H1 (cell line): Measurements from ENCODE around the gene TCERG1L. TPM values are rescaled to one million over a fixed set of nuclear protein-coding genes. Genes with fewer than 3 reads are reported as not detected.

ENCODE experiments used
- CTCF ChIA-PET: fragments of 300-600 bp; sonication (Branson Sonifier 250); formaldehyde crosslinking; loops from one replicate; lab custom pipeline; 2021; ENCODE audit not compliant: partially characterized antibody; lab: Charles Lee
- POLR2A ChIA-PET: fragments of 300-600 bp; sonication (Branson Sonifier 250); formaldehyde crosslinking; loops from one replicate; lab custom pipeline; 2021; ENCODE audit warnings: inconsistent platforms; ENCODE audit not compliant: partially characterized antibody; lab: Charles Lee
- DNase-seq, 2 experiments: peaks; one replicate each; pipeline versions ENCODE4 v3.0.0 to v3.0.0-alpha.2; 2010 to 2022; ENCODE audit warnings: low spot score in 2 of 2, low read depth in 1 of 2, mixed read lengths in 1 of 2
- FAIRE-seq: peaks from 2 replicates; lab custom pipeline; 2011; peaks lifted over from hg19 to GRCh38; lab: Jason Lieb, UNC
- H2AFZ ChIP-seq: 2 replicates; pipeline ENCODE4 v1.8.1; 2012; ENCODE audit warnings: low read length, inconsistent platforms
- H2AK5ac ChIP-seq: 2 replicates; pipeline ENCODE4 v1.6.1; 2013; ENCODE audit warnings: low read depth, low read length
- H2BK120ac ChIP-seq: replicated peaks from 2 replicates; pipeline ENCODE3; 2013; ENCODE audit warnings: low read depth, low read length, inconsistent platforms
- H2BK12ac ChIP-seq: 2 replicates; pipeline ENCODE4 v1.6.1; 2013; ENCODE audit warnings: low read depth, low read length
- H2BK15ac ChIP-seq: 2 replicates; pipeline ENCODE4 v1.6.1; 2013; ENCODE audit warnings: low read length
- H2BK20ac ChIP-seq: 2 replicates; pipeline ENCODE4 v1.6.1; 2013; ENCODE audit warnings: low read length
- H2BK5ac ChIP-seq: 2 replicates; pipeline ENCODE4 v1.6.1; 2013; ENCODE audit warnings: low read depth, low read length
- H3K14ac ChIP-seq: 2 replicates; pipeline ENCODE4 v1.6.1; 2013; ENCODE audit warnings: inconsistent platforms; ENCODE audit not compliant: insufficient read length
- H3K18ac ChIP-seq: 2 replicates; pipeline ENCODE4 v1.6.1; 2013; ENCODE audit warnings: low read length; ENCODE audit errors: extremely low read depth
- H3K23ac ChIP-seq: 2 replicates; pipeline ENCODE4 v1.6.1; 2013; ENCODE audit warnings: inconsistent platforms; ENCODE audit not compliant: insufficient read length
- H3K23me2 ChIP-seq: 2 replicates; pipeline ENCODE4 v1.6.1; 2013; ENCODE audit warnings: low read depth, low read length
- H3K27ac ChIP-seq: 2 replicates; pipeline ENCODE4 v1.6.1; 2011; ENCODE audit warnings: low read depth, low read length, inconsistent platforms
- H3K27me3 ChIP-seq, 4 experiments: replicated peaks in 1 of 4; 1 replicate in 1 of 4; 2 replicates in 3 of 4; pipeline versions ENCODE4 v1.6.1 to v1.8.1; 2011 to 2013; ENCODE audit warnings: low read length in 3 of 4, mild to moderate bottlenecking in 3 of 4, inconsistent platforms in 2 of 4, mixed read lengths in 2 of 4, moderate library complexity in 1 of 4; ENCODE audit not compliant: control insufficient read depth in 3 of 4, insufficient read depth in 3 of 4; ENCODE audit errors: extremely low read depth in 1 of 4
- H3K36me3 ChIP-seq, 4 experiments: 2 replicates each; pipeline versions ENCODE4 v1.6.1 to v1.8.1; 2011 to 2013; ENCODE audit warnings: mild to moderate bottlenecking in 4 of 4, low read length in 3 of 4, moderate library complexity in 2 of 4, control low read depth in 1 of 4, inconsistent platforms in 1 of 4; ENCODE audit not compliant: insufficient read depth in 4 of 4, control insufficient read depth in 2 of 4
- H3K4ac ChIP-seq: replicated peaks from 2 replicates; pipeline ENCODE3; 2013; ENCODE audit warnings: low read length, low read depth, mixed read lengths, inconsistent platforms; ENCODE audit not compliant: insufficient read length
- H3K4me1 ChIP-seq, 4 experiments: replicated peaks in 1 of 4; 1 replicate in 1 of 4; 2 replicates in 3 of 4; pipeline versions ENCODE4 v1.6.1 to v1.8.1; 2011 to 2013; ENCODE audit warnings: low read length in 3 of 4, inconsistent platforms in 2 of 4, mixed read lengths in 1 of 4; ENCODE audit not compliant: insufficient read depth in 4 of 4, control insufficient read depth in 3 of 4
- H3K4me2 ChIP-seq, 2 experiments: 2 replicates each; pipeline versions ENCODE4 v1.6.1 to v1.8.1; 2011 to 2013; ENCODE audit warnings: low read depth in 2 of 2, low read length in 2 of 2, control low read depth in 1 of 2, inconsistent platforms in 1 of 2, mild to moderate bottlenecking in 1 of 2; ENCODE audit not compliant: insufficient read depth in 1 of 2
- H3K4me3 ChIP-seq, 4 experiments: fragments of 200-600, 300-600 bp in 1 of 4; sonication (generic), shearing (Covaris generic), sonication (Bioruptor Twin) in 1 of 4; 2 replicates each; pipeline versions ENCODE4 v1.5.1 to v1.8.1; 2011 to 2016; ENCODE audit warnings: low read length in 4 of 4, low read depth in 3 of 4, control low read depth in 2 of 4, inconsistent platforms in 2 of 4, mild to moderate bottlenecking in 2 of 4, mixed read lengths in 1 of 4, moderate library complexity in 1 of 4; ENCODE audit not compliant: insufficient read depth in 2 of 4; ENCODE audit errors: extremely low read depth in 1 of 4
- H3K56ac ChIP-seq: replicated peaks from 2 replicates; pipeline ENCODE3; 2013; ENCODE audit warnings: low read depth, mild to moderate bottlenecking, mixed read lengths, low read length, inconsistent platforms; ENCODE audit not compliant: insufficient read length
- H3K79me1 ChIP-seq: 2 replicates; pipeline ENCODE4 v1.6.1; 2013; ENCODE audit warnings: low read depth, low read length, control low read depth
- H3K79me2 ChIP-seq, 2 experiments: 2 replicates each; pipeline versions ENCODE4 v1.6.1 to v1.8.1; 2012 to 2013; ENCODE audit warnings: low read length in 2 of 2, mild to moderate bottlenecking in 2 of 2, inconsistent platforms in 1 of 2; ENCODE audit not compliant: insufficient read depth in 2 of 2, control insufficient read depth in 1 of 2
- H3K9ac ChIP-seq, 4 experiments: replicated peaks in 1 of 4; 1 replicate in 1 of 4; 2 replicates in 3 of 4; pipeline versions ENCODE4 v1.6.1 to v1.8.1; 2011 to 2013; ENCODE audit warnings: low read depth in 3 of 4, low read length in 3 of 4, control low read depth in 2 of 4, mild to moderate bottlenecking in 2 of 4, moderate library complexity in 2 of 4, inconsistent platforms in 1 of 4; ENCODE audit errors: extremely low read depth in 1 of 4
- H3K9me3 ChIP-seq, 2 experiments: 2 replicates each; pipeline versions ENCODE4 v1.6.1 to v1.8.1; 2012 to 2013; ENCODE audit warnings: mild to moderate bottlenecking in 2 of 2, moderate library complexity in 2 of 2, control low read depth in 1 of 2, inconsistent platforms in 1 of 2, low read depth in 1 of 2, low read length in 1 of 2, mixed read lengths in 1 of 2; ENCODE audit not compliant: insufficient read depth in 2 of 2
- H4K20me1 ChIP-seq, 2 experiments: replicated peaks in 1 of 2; 2 replicates each; pipeline versions ENCODE3 to v1.8.1; 2011 to 2013; ENCODE audit warnings: inconsistent platforms in 2 of 2, low read length in 2 of 2, mild to moderate bottlenecking in 1 of 2; ENCODE audit not compliant: insufficient read depth in 2 of 2, control insufficient read depth in 1 of 2
- H4K5ac ChIP-seq: 2 replicates; pipeline ENCODE4 v1.6.1; 2013; ENCODE audit warnings: low read length, low read depth, mixed read lengths, inconsistent platforms; ENCODE audit not compliant: insufficient read length
- H4K8ac ChIP-seq: 2 replicates; pipeline ENCODE4 v1.8.0; 2013; ENCODE audit warnings: mild to moderate bottlenecking, moderate library complexity, low read length, inconsistent platforms; ENCODE audit not compliant: insufficient read depth; ENCODE audit errors: extremely low read depth
- H4K91ac ChIP-seq: replicated peaks from 2 replicates; pipeline ENCODE3; 2013; ENCODE audit warnings: low read length, mixed read lengths, inconsistent platforms; ENCODE audit not compliant: insufficient read length
- CHD2 ChIP-seq: IDR thresholded peaks from 2 replicates; pipeline ENCODE4 v1.6.1; 2012; ENCODE audit warnings: low read length, improper control_type of control experiment
- HDAC2 ChIP-seq, 2 experiments: fragments of 300-600 bp in 1 of 2; sonication (generic) in 1 of 2; IDR thresholded peaks; 2 replicates each; pipeline ENCODE4 v1.6.1; 2011 to 2012; ENCODE audit warnings: low read depth in 2 of 2, low read length in 2 of 2, mild to moderate bottlenecking in 2 of 2, moderate library complexity in 2 of 2, borderline replicate concordance in 1 of 2, inconsistent platforms in 1 of 2
- PHF8 ChIP-seq: fragments of 200-600 bp; sonication (generic); conservative IDR thresholded peaks from 2 replicates; pipeline ENCODE4 v1.7.1; 2012; ENCODE audit warnings: low read depth, mild to moderate bottlenecking, inconsistent platforms, low read length, moderate library complexity
- SIN3A ChIP-seq, 2 experiments: IDR thresholded peaks in 1 of 2; conservative IDR thresholded peaks in 1 of 2; 2 replicates each; pipeline ENCODE4 v1.6.1; 2011 to 2012; ENCODE audit warnings: low read length in 2 of 2, improper control_type of control experiment in 1 of 2, low read depth in 1 of 2, mild to moderate bottlenecking in 1 of 2
- TBP ChIP-seq: IDR thresholded peaks from 2 replicates; pipeline ENCODE4 v1.6.1; 2011; ENCODE audit warnings: low read depth, low read length, improper control_type of control experiment
- TEAD4 ChIP-seq: IDR thresholded peaks from 2 replicates; pipeline ENCODE4 v1.6.1; 2012; ENCODE audit warnings: low read depth, low read length, inconsistent platforms, mixed read lengths
- WGBS, 2 experiments: shearing (Covaris generic) in 1 of 2; methylation state at CpG; one replicate each; pipeline versions ENCODE4 v1.1.6 to v1.1.7; 2013 to 2015; ENCODE audit warnings: low lambda C conversion rate in 2 of 2, mixed read lengths in 2 of 2, inconsistent platforms in 1 of 2, low coverage in 1 of 2, missing lambda C conversion rate in 1 of 2; ENCODE audit not compliant: insufficient replicate concordance in 2 of 2, insufficient coverage in 1 of 2, insufficient read length in 1 of 2; ENCODE audit errors: extremely low coverage in 1 of 2, missing lambda C conversion rate in 1 of 2; 5-methylcytosine and 5-hydroxymethylcytosine counted together
- polyA plus RNA-seq, 7 experiments: library from polyadenylated mRNA; depleted of rRNA in 3 of 7; stranded (reverse) in 5 of 7; unstranded in 2 of 7; fragments of >200 nt in 5 of 7; fragments of 200-250 nt in 2 of 7; gene quantifications; 1 replicate in 5 of 7; 2 replicates in 1 of 7; 4 replicates in 1 of 7; pipeline versions ENCODE4 v1.2.1 to v1.2.3, GENCODE V29; 2011 to 2013; ENCODE audit warnings: missing spikeins in 2 of 7, mixed read lengths in 2 of 7
- total RNA-seq: library from RNA; stranded (reverse); fragmentation: NEBNext Ultra II Directional; extraction: Animal tissue kit (Norgen Biotek cat#: 25700); gene quantifications from 2 replicates; pipeline ENCODE4 v1.2.1, GENCODE V29; 2021

TCERG1L gene
- total and polyA plus RNA-seq, 2 of the 8 experiments (the other 6 are each of a cell fraction or from before 2014, with no cell fraction given), result 3.9 to 6.9 TPM

GRCh38 chr10:131154306-131155025 lies 157.1 kb downstream of the TCERG1L start:
- WGBS, 2 experiments, result 82% methylated on average over 15 of the region's 17 CpGs; no CpG with 5 or more reads in 1 of the 2 experiments
- POLR2A ChIA-PET, result no interaction called here

More at GRCh38 chr10:131154306-131155025, 157.1 kb downstream of the TCERG1L start:
- Histone ChIP-seq H3K14ac (no peak overlapping the region), H3K79me2 (no peaks in the 10 kb centered on the region), H4K20me1 (no peaks in the 10 kb centered on the region), H3K36me3 (no peaks in the 10 kb centered on the region), H3K9ac (no peak overlapping the region), H3K9me3 (peaks cover 5 to 8% of the 10 kb centered on the region in 2 experiments; a peak in 3 of 4 replicates), H4K5ac (no peak overlapping the region), H3K4ac (no peak overlapping the region), H3K56ac (no peak overlapping the region), H3K18ac (no peak overlapping the region), H3K4me1 (no peaks in the 10 kb centered on the region), H4K8ac (no peak overlapping the region), H2AFZ (no peak overlapping the region), H4K91ac (no peak overlapping the region), H3K4me3 (no peak overlapping the region), H3K23ac (no peak overlapping the region), H2BK20ac (no peak overlapping the region), H2AK5ac (no peak overlapping the region), H3K27me3 (no peaks in the 10 kb centered on the region), H3K23me2 (no peaks in the 10 kb centered on the region), H3K27ac (no peak overlapping the region), H3K79me1 (no peaks in the 10 kb centered on the region), H3K4me2 (no peak overlapping the region), H2BK12ac (no peak overlapping the region), H2BK15ac (no peak overlapping the region), H2BK5ac (no peak overlapping the region), H2BK120ac (no peak overlapping the region)
- CTCF ChIA-PET, result interaction anchor here (1.3 kb wide), 1 partner anchor 706 kb away, joined by 3 read pairs; no protein-coding TSS in a partner anchor
- DNase-seq, result no peak
- FAIRE-seq, result no peak
- TF ChIP-seq HDAC2 (IDR thresholded peaks at IDR 0.05; ENCODE audit: borderline replicate concordance in 1 of 2, low read depth in 2 of 2, low read length in 2 of 2), result no peak
- no peak for TF ChIP-seq PHF8
- no peak for TF ChIP-seq SIN3A (conservative IDR thresholded peaks at IDR 0.05 in 1 of 2, IDR thresholded peaks at IDR 0.05 in 1 of 2; ENCODE audit: low read depth in 1 of 2, low read length in 2 of 2)
- TF ChIP-seq TEAD4, result no peak
- TF ChIP-seq TBP, result no peak
- no peak for TF ChIP-seq CHD2
